HFFc6 (cell line): ENCODE results near the gene MAPK11. TPM values are rescaled to one million over a fixed set of nuclear protein-coding genes. Genes with fewer than 3 reads are reported as not detected.
A peak's percentile ranks its signal among the peaks of the same experiment; 100 is the strongest.

Experiments used
- DNase-seq: peaks from one replicate; pipeline ENCODE4 v3.0.0-alpha.2; 2018
- H3K27ac Mint-ChIP-seq: 2 replicates; pipeline ENCODE4 v1.8.0; 2020; ENCODE audit warnings: mild to moderate bottlenecking, mixed read lengths
- H3K27me3 Mint-ChIP-seq: 2 replicates; pipeline ENCODE4 v1.8.0; 2021; ENCODE audit warnings: mild to moderate bottlenecking, moderate library complexity, mixed read lengths; ENCODE audit not compliant: insufficient read depth
- H3K36me3 Mint-ChIP-seq: 2 replicates; pipeline ENCODE4 v1.8.0; 2021; ENCODE audit warnings: low read depth, mixed read lengths
- H3K4me1 Mint-ChIP-seq: 2 replicates; pipeline ENCODE4 v1.8.0; 2020; ENCODE audit warnings: low read depth, mixed read lengths
- H3K4me3 Mint-ChIP-seq: 2 replicates; pipeline ENCODE4 v1.8.0; 2020; ENCODE audit warnings: mild to moderate bottlenecking, moderate library complexity, mixed read lengths
- H3K9me3 Mint-ChIP-seq: 2 replicates; pipeline ENCODE4 v1.8.0; 2020; ENCODE audit warnings: mild to moderate bottlenecking, mixed read lengths
- CTCF ChIP-seq: fragments of 200-600 bp; sonication (generic); IDR thresholded peaks from 2 replicates; pipeline ENCODE4 v1.5.0; 2021; ENCODE audit warnings: antibody characterized with exemption, mild to moderate bottlenecking
- total RNA-seq, 6 experiments: library from RNA; stranded (reverse); fragmentation: NEBNext Ultra II Directional; extraction: Animal tissue kit (Norgen Biotek cat#: 25700); gene quantifications; 2 replicates in 1 of 6; 3 replicates in 5 of 6; pipeline ENCODE4 v1.2.3, GENCODE V29; 2021

MAPK11 gene
- total RNA-seq, 6 experiments from 2014 or later, result 6.0 to 10.2 (median 7.8) TPM

- Mint-ChIP-seq H3K27ac (no peak overlapping the region), H3K27me3 (peaks cover 2% of the 10 kb centered on the region), H3K36me3 (no peaks in the 10 kb centered on the region), H3K9me3 (no peaks in the 10 kb centered on the region), H3K4me3 (peak overlapping the region; percentile 57), H3K4me1 (peaks cover 8% of the 10 kb centered on the region)
- no peak for DNase-seq
- TF ChIP-seq CTCF, result no peak
Measured at GRCh38 chr22:50259302-50259701, 10.9 kb downstream of the MAPK11 start.

- no peak for DNase-seq
- H3K36me3 Mint-ChIP-seq, result no peaks in the 10 kb centered on the region
- TF ChIP-seq CTCF, result no peak
- H3K27me3 Mint-ChIP-seq, result peaks cover 2% of the 10 kb centered on the region
- H3K27ac Mint-ChIP-seq, result no peak overlapping the region
- peaks cover 8% of the 10 kb centered on the region for H3K4me1 Mint-ChIP-seq
- H3K4me3 Mint-ChIP-seq, result peak overlapping the region; percentile 38; the same call in 1 of the 2 replicates
- no peaks in the 10 kb centered on the region for H3K9me3 Mint-ChIP-seq
Measured at GRCh38 chr22:50258361-50259292, 11.6 kb downstream of the MAPK11 start.

- no peak for TF ChIP-seq CTCF
- Mint-ChIP-seq H3K9me3 (no peaks in the 10 kb centered on the region), H3K4me3 (no peak overlapping the region), H3K36me3 (no peaks in the 10 kb centered on the region), H3K4me1 (peaks cover 7% of the 10 kb centered on the region), H3K27ac (no peak overlapping the region), H3K27me3 (peaks cover 2% of the 10 kb centered on the region)
- no peak for DNase-seq
Measured at GRCh38 chr22:50257451-50258360, 12.5 kb downstream of the MAPK11 start.

- Mint-ChIP-seq H3K27ac (no peak overlapping the region), H3K36me3 (no peaks in the 10 kb centered on the region)
- TF ChIP-seq CTCF, result no peak
Measured at GRCh38 chr22:50257041-50257440, 13.1 kb downstream of the MAPK11 start.

GRCh38 chr22:50256258-50256862 is 13.8 kb downstream of the MAPK11 start:
- Mint-ChIP-seq H3K4me3 (no peak overlapping the region), H3K36me3 (no peaks in the 10 kb centered on the region), H3K9me3 (no peaks in the 10 kb centered on the region), H3K4me1 (no peaks in the 10 kb centered on the region; the same call in 1 of the 2 replicates), H3K27ac (no peak overlapping the region), H3K27me3 (peaks cover 2% of the 10 kb centered on the region)
- DNase-seq, result no peak
- no peak for TF ChIP-seq CTCF

More at GRCh38 chr22:50257041-50257440, 13.1 kb downstream of the MAPK11 start:
- Mint-ChIP-seq H3K27me3 (peaks cover 2% of the 10 kb centered on the region), H3K4me1 (peaks cover under 1% of the 10 kb centered on the region), H3K4me3 (no peak overlapping the region), H3K9me3 (no peaks in the 10 kb centered on the region)
- DNase-seq, result no peak
